NCI-H1092 (cell line): Measurements from ENCODE around the gene RPRD1B.

Experiments
- DNase-seq: peaks from one replicate; lab custom pipeline; 2025; lab: John Stamatoyannopoulos, UW

RPRD1B gene

DNA sequence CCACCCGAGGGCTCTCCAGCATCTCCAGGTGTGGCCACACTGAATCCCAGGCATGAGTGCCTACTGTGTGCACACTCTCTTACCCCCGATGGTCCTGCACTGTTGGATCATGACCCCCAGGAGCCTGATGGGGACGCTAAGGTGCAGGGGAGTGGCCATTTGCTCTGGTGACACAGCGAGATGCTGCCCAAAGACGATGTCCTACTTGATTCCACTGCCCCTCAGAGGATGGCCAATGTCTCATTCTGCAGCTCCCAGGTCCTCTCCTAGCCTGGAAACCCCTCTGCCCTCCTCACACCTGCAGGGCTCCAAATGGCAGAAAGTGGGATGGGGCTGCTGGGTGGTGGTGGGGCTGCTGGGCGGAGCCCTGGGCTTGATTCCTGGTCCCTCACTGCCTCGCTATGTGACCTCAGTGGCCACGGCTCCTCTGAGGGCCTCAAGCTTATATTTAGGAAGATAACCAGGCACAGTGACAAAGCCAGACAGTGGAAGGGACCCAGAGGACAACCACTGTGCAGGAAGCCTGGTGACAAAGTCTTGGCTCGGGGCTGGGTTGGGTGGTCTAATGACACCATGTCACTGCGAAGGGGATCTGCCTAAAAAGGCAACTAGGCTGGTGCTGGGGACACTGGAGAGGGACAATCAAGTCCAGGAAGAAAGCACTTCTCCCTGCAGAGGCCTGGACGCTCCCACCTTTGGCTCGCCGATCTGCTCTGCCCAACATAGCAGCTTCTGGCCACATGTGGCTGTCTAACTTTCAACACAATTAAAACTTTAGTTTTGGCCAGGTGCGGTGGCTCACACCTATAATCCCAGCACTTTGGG is 103.1 kb downstream of the RPRD1B start:
- no peak for DNase-seq

DNA sequence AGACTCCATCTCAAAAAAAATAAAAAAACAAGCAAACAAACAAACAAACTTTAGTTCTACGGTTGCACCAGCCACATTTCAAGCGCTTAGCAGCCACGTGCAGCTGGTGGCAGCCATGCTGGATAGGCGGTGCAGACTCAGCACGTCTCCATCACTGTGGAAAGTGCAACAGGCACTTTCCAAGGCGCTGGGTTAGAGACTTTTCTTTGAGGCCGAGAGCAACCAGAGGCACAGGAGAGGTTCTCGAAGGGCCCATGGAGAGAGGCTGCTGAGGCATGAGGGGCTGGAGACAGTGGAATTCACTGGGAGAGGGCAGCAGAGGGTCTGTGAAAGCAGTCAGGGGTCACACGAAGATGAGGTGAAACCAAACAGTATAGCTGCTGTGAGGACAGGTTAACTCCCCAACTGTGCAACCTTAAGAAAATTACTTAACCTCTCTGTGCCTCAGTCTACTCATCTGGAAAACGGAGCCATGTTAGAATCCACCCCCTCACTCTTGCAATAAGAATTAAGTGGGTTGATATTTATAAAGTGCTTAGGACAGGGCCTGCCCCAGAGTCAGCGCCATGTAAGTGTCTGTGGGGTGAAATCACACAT is 104.0 kb downstream of the RPRD1B start:
- DNase-seq: no peak

DNA sequence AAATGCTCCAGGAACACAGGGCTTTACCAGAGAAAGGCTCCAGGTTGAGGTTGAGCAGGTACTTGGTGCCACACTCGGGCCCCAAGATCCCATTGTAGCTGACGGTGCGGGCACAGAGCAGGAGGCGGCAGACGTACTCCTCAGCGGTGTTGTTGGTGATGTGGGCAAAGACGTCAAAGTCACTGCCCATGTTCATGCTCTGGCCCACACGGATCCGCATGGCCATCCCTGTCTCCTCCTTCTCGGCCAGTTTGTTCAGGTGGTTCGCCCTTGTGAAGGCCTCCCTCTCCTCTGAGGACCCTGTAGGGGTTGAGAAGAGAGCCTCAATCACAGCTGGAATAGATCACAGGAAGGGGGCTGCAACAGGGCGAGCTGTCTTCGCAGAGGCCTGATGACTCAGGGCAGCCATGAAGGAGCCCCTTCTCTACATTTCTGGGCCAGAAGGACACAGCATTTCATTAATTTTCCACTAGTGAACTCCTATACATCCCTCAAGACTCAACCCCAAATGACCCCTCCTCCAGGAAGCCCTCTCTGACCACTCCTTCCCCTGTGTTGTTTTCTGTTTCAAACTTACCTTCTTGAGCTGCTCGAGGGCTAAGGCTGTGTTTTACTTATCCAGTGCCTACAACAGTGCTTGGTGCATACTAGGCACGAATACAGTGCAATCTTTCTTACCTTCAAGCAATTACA is 104.7 kb downstream of the RPRD1B start:
- no peak for DNase-seq

DNA sequence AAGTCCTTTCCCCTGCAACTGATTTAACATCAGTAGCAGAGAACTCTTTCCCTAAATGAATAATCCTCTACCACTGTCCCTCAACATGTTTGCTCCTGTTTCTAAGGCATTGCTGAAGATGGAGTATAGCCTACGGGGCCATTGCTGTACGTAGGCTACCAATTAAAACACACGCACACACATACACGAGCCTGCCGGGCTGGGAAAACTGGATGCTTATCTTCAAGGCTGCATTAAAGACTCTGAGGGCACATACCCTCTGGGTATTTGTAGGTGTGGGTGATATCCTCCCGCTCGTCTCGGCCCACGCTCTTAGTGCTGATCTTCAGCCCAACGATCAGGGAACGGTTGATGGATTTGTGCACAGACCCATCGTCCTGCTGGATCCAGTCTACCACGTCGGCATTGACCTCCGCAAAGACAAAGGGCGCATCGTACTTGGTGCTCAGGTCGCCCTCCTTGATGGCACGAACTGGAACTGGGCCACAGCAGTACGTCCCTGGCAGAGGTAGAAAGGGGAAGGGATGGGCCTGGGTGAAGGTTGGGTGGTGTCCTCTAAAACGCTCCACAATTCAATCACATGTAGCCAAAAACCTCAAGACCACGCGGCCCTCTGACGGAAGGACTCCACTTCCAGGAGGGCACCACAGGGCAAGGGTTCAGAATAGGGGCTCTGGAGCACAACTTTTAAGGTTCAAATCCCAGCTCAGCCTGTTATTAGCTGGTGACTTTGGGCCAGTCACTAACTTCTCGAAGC is 105.8 kb downstream of the RPRD1B start:
- DNase-seq: no peak

DNA sequence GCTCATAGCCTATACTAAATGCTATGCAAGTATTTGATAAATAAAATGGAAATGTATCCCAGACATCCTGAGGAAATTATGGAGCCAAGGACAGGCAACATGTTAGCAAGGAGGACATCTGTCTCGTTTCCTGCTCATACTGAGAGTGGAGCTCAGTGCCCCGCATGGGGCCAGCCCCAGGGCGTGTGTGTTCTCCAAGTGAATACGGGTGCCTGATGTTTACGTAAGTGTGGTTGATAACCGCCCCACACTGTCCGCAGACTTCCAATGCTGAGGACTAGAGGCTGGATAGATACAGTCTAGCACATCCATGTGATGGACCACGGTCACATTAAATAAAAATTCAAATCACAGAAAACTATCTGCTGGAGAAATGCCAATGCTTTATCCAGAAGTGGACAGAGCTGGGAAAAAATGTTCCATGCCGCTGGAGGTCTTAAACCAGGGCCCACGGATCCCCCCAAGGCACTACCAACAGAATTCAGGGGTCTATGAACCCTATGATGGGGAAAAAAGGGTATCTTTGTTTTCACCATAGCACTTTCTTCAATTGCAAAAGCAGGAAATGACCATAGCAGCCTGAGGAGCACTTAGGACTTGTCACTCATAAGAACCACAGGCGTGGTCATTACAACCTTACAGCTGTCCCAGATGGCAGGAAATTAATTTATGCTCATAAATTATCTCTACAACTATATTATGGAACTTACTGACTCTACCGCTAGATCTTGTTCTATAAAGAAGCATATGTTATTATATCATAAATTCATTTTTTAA is 106.6 kb downstream of the RPRD1B start:
- DNase-seq: no peak

DNA sequence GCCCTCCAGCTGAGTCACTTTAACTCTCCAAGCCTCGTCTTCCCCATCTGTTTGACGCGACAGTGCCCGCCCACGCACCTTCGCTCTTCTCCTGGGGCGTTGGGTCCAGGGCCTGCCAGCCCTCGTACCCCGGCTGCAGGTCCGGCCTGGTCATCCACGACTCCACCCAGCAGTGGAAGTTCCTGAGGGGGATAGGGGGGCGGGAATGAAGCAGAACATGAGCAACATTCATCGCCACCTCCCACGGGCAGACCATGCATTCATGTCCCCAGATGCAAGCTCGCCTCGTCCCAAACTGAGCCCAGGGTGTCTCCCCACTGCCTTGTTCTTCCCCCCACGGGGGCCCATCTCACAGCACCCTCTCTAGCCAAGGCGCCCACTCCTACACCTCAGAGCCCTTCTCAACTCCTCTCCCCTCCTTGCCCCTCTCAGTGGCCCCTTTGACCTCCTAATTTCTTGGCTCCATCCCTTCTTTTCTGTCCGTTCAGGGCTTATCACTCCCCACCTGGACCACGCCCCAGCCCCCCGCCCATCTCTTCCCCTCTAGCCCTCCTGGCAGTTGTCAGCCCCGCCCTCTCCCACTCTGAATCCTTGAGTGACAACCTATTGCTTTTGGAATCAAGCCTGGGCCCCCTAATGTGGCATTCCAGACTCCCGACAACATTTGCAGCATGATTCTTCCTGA is 107.8 kb downstream of the RPRD1B start:
- no peak for DNase-seq
